GM18861 (cell line): ENCODE results near the gene ABCA12.

Experiments
- ATAC-seq: cut with Tn5 transposase; IDR thresholded peaks from one replicate; pipeline ENCODE4 v1.9.1; 2021; ENCODE audit not compliant: unreplicated experiment

ABCA12 gene

DNA sequence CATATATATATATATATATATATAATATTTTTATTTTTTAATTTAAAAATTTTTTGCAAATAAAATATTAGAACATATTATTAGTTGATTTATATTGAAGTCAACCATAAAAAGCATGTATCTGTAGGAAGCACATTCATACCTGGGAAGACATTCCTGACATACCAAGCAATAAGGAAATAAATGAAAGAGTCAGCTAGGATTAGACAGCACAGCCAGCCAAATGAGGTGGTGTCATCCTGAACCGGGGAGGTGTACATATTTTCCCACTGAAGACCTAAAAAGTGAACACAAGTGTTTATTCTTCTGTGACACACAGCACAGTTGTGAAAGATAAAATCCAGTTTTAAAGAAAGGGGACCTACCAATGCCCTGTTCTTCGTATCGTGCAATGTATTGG lies 149.2 kb downstream of the ABCA12 start:
- no peak for ATAC-seq

DNA sequence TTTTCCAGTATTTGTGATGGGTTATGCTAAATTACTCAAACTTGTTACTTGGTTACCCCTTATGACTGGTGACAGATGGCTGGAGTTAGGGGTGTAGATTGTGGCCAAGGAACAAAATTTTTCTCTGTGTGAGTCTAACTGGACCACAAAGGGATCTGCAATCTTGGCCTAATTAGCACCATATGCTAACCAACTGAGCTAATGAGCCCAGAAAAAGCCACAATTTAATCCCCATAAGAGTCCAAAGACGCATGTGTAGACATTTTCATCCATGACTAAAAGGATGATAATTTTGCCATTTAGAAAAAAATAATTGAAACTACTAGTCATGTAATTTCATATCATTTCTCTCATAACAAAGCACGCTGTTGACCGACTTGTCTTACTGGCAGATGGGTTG lies 151.2 kb downstream of the ABCA12 start:
- no peak for ATAC-seq

DNA sequence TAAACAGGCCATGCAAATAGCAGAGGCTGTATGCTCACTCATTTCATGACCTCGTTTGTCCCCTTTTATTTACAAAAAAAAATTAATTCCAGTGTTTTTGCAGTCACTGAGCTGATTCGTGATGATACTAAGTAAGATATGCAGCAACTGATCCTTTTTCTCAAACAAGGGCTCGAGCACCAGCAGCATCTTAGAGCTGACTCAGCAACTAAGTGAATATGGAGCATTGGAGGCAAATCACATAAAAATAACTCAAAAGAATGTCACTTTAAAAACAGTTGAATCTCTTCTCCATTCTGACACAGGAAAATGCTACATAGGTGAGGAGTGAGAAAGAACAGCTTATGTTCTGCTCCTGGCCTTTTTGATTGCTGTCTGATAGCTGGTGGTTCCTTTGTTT lies 152.8 kb downstream of the ABCA12 start:
- no peak for ATAC-seq

DNA sequence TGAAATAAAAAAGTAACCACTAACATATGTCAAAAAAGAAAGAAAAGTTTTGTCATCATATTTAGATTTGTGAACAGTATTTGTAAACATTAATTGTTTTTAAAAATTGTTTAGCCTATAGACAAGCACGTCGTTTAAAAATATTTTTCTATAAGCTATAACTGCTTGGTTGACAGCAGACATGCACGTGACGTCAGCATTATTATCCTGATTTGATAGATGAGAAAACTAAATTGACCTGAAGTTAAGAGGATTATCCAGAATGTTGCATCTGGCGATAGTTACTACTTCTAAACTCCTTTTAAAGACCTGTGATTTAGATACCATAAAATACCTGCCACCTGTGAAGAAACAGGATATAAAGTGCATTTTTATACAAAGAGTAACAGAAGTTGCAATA lies 172.0 kb downstream of the ABCA12 start:
- no peak for ATAC-seq

DNA sequence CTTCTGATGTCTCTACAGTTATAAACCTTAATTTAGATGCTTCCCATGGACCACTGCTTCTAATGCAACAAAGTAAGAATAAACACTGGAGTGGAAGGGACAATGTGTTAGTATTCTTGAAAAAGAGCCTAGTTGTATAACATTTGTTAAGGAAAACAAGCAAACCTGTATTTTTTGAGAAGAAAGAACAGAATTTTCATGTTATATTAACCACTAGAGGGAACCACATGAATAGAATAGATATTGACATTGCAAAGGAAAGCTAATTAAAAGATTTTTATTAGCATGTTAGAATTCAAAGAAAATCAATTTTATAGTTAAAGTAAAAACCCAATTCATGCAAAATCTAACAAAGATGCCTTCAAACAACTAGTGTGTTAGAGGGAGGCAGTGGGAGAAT lies 177.7 kb downstream of the ABCA12 start:
- no peak for ATAC-seq

DNA sequence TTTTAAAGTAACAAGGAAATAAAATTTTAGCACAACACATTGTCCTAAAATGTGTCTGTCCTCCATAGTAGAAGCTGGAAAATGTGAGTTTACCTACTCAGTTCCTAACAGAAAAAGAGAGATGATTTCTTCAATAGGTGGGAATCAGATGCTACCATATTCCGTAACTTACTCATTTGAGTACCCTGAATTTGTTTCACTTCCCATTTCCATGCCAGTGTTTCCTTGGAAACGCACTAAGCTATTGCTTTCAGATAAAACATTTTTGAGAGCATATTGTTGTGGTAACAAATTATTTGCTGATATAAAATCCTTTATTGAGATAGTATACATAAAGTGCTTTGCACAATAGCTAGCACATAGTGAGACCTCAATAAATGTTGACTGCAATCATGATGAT lies 191.5 kb downstream of the ABCA12 start:
- ATAC-seq = no peak

DNA sequence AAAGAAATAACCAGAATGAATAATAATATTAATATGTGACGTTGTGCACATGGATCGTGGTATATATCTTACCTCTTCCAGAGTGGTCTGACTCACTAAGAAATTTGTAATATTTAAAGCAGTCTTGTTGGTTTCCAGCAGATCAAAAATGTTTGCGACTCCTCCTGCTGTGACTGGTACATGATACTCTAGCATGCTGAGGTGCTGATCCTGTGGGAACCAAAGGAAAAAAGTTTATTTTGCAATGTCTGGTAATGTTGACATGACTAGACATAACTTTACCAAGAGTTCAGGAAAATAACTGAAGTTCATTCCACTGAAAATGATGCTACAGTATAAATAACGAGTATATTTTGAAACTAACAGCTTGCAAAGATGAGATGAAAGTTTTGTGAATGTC lies 204.4 kb downstream of the ABCA12 start:
- ATAC-seq = no peak

DNA sequence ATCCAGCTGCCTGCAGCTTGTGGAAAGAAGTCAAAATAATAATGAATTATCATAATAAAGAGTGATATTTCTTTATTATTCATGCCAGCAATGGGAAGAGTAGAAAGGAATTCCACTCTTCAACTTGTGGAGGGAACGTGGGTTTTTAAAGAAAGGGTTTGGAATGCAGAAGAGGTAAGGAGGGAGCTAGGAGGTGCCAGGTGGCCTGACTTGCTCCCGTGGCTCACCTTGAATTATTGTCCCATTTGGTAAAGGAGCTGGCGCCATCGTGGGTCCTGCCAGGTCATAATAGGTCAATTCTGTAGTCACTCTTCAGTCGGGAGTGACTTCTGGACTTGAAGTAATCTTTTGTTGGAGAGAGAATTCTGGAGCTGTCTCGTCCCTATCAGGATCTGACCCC lies 233.8 kb downstream of the ABCA12 start:
- no peak for ATAC-seq

DNA sequence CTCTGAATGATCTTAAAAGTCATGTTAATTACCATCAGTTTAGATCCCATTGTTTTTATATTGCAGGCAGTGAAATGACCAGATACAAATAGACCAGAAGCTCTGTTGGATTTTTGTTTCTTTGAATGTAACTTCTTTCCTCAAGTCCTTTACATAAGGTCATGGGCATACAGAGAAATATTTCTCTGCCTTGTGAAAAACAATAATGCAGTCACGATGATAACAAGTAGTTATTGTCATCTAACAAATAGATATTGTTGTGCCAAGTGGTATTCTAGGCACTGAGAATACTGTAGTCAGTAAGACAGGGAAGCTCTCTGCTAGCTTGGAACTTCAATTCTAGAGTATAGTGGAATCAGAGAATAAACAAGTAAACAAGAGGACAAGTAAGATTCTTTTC lies 234.2 kb downstream of the ABCA12 start:
- no peak for ATAC-seq

DNA sequence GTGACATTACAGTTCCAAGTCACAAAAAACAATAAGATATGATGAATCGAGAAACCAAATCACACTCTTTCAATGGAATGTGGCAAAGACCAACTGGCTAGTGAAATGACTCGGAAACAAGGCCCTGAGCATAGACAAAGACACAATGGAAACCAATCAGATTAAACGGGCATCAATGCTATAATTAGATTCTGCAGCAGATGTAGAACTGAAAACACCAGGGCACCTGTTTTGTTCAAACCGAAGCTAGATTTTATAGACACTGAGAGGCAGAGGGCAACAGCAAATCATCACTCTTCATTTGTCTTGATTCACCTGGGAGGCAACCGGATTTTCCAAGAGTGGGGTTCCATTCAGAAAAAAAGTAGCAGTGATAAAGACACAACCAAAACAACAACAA lies 236.1 kb downstream of the ABCA12 start:
- ATAC-seq = no peak

DNA sequence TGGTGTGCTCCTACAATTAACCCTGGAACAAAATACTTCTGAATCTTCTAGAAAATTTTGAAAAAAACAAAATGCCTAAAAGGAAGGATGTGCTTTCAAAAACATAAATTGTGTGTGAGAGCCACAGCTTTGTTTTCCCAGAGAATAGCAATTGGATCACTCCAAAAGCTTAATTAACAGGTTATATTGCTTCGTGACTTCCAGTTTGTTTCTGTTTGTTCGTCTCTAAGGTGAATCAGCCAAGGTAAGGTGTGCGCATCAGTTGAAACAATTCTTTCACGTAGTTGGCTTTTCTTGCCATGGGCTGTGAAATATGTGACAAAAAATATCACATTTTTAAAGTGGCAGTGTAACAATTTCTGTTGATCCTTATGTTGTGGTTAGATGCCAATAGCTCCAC lies 238.7 kb downstream of the ABCA12 start:
- no peak for ATAC-seq

DNA sequence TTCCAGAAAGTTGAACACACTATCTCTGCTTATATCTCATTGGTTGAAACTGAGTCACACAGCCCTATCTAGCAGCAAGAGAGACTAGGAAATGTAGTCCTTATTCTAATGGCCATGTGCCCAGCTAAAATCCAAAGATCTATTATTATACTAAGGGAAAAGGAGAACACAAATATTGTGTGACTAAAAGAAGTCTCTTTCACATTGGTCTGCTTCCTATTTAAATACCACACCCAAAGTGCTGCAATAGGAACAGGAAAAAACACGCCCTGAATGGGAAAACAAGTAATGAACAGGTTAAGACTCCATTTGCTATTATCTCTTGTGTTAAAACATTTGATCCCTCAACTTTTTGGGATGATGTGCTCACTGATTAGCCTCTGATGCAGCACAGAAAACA lies 242.2 kb downstream of the ABCA12 start:
- ATAC-seq = no peak

DNA sequence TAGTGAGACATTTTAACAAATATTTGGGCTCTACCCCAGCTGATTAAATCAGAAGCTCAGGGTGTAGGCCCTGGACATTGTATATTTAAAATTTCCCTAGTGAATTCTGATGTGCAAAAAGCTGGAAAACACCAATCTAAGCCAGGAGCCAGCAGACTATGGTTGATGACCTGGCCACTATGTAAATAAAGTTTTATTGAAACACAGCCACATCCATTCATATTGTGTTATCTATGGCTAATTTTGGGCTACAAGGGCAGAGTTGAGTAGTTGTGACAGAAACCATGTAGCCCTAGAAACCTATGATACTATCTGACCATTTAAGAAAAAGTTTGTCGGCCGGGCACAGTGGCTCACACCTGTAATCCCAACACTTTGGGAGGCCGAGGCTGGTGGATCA lies 243.0 kb downstream of the ABCA12 start:
- ATAC-seq = no peak

DNA sequence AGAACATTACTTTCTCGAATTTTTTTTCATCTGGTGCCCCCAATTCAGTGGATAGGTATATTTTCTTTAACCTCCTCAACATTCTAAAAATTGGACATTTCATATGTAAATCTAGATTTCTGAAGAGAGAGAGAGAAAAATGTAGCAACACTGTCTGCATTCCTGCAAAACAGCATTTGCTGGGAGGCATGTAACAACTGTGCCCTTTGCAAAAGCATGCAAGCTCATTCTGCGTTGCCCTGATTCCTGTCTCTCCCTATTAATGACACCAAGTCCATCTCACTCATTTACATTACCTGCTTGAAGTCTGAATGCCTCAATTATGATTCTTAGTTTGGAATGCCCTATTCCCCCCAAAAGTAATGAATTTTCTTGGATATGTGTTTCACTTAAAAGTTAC lies 249.1 kb downstream of the ABCA12 start:
- ATAC-seq = no peak

DNA sequence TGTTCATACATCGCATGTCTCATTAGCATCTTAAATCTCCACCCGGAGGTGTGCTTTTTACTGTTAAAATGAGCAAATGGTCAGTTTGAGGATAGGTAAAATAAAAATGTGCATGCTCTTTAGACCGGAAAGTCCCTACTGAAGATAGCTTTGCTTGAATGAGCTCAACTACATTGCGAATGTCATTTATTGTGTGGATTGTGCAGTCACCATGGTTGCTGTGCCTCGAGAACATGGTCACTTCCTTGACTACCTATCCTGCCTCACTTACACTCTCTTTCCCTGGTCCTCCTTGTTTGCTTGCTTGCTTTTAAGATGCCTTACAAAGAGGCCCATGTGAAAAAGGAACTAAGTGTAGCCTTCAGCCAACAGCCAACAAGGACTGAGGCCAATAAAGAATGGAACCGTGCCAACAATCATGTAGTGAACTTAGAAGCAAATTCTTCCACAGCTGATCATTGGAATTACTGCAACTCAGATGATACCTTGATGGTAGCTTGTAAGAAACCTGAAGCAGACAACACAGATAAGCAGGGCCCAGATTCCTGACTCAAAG lies 256.7 kb downstream of the ABCA12 start:
- ATAC-seq = no peak
